Measurements from ENCODE around the gene CECR2.
A peak's percentile ranks its signal among the peaks of the same experiment; 100 is the strongest.

CECR2 gene

DNA sequence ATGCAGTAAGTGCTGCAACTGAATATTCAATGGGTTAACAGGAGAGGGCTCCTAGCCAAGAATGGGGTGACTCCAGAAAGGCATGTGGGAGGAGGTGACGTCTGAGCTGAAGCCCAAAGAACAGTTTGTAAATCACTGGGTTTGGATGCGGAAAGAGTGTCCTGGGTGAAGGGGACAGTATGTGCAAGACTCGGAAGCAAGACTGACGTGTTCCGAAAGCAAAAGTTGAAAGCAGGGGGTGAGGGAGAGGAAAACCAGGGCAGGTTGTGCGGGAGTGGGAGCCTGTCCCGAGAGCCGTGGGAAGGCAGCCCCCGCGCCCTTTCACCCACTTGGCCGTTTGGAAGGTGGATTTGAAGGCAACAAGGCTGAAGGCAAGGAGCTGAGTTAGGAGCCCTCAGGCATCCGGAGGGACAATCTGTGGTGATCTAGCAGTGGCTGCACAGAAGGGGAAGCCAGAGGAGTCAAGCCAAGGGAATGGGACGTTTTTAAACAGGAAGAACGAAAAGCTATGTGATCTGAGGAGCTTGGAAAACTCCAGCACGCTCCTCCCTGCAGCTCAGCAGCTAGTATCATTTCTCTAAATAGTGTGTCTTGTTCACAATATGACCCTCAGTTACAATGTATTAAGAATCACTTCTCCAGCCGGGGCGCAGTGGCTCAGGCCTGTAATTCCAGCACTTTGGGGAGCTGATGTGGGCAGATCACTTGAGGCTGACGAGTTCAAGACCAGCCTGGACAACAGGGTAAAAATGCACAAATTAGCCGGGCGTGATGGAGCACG lies 201.8 kb downstream of the CECR2 start:
- Mint-ChIP-seq H3K27me3 (peaks cover 6% of the 10 kb centered on the region), H3K4me3 (no peak overlapping the region), H3K9me3 (no peaks in the 10 kb centered on the region), H3K4me1 (no peaks in the 10 kb centered on the region), H3K27ac (no peak overlapping the region), H3K36me3 (no peaks in the 10 kb centered on the region)

GRCh38 chr22:17575151-17575550 lies 205.9 kb downstream of the CECR2 start:
- no peaks in the 10 kb centered on the region for H3K36me3 Mint-ChIP-seq
- H3K27me3 Mint-ChIP-seq: peaks cover 6% of the 10 kb centered on the region
- H3K9me3 Mint-ChIP-seq: no peaks in the 10 kb centered on the region
- H3K4me3 Mint-ChIP-seq: no peak overlapping the region
- no peaks in the 10 kb centered on the region for H3K4me1 Mint-ChIP-seq
- H3K27ac Mint-ChIP-seq: no peak overlapping the region

DNA sequence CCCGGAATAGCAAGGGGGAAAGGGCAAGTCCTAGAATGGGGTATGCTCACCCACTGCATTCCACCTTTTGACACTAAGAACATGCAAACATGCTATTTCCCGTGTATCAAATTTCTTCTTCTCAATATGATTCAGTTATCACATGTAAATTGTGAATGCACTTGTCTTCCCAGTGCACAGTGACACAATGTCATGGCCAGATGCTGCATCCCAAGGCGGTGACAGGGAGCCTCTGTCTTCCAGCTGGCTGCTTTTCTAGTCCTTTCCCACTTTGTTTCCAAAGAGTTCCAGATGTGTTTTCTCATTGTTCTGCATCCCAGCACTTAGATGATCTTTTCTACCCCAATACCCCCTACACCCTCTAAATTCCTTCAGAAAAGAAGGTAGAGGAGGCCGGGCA lies 206.4 kb downstream of the CECR2 start:
- no peak overlapping the region for H3K27ac Mint-ChIP-seq
- H3K4me1 Mint-ChIP-seq: no peaks in the 10 kb centered on the region
- H3K9me3 Mint-ChIP-seq: no peaks in the 10 kb centered on the region
- H3K27me3 Mint-ChIP-seq: peaks cover 4% of the 10 kb centered on the region
- H3K36me3 Mint-ChIP-seq: no peaks in the 10 kb centered on the region
- H3K4me3 Mint-ChIP-seq: no peak overlapping the region

GRCh38 chr22:17576470-17576869 lies 207.2 kb downstream of the CECR2 start:
- Mint-ChIP-seq H3K36me3 (no peaks in the 10 kb centered on the region), H3K4me1 (no peaks in the 10 kb centered on the region), H3K9me3 (no peaks in the 10 kb centered on the region), H3K27ac (no peak overlapping the region), H3K27me3 (no peaks in the 10 kb centered on the region), H3K4me3 (no peak overlapping the region)

- Mint-ChIP-seq H3K27me3 (no peaks in the 10 kb centered on the region), H3K4me3 (no peak overlapping the region), H3K9me3 (no peaks in the 10 kb centered on the region), H3K4me1 (no peaks in the 10 kb centered on the region), H3K36me3 (no peaks in the 10 kb centered on the region), H3K27ac (no peak overlapping the region)
Observed at GRCh38 chr22:17578136-17578754, 209.0 kb downstream of the CECR2 start.

DNA sequence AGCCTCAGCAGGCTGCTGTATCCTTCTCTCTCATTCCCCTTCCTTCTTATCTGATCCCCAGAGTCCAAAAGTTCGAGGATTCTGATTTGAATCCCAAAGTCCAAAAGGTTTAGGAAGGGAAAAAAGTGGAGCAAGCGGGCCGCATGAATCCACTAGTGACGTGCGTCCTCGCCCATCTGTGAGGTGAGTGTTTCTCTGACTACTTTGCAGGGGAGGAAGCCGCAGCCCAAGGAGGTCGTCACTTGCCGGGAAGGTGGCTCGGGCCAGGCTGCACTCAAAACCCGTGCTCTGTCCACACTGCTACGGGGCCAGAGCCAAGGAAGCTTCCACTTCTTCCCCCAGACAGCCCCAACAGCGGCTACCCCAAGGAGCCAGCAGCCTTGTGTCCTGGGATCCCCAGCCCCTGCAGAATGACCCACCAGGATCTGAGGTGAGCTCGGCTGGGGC lies 210.3 kb downstream of the CECR2 start:
- Mint-ChIP-seq H3K9me3 (no peaks in the 10 kb centered on the region), H3K36me3 (no peaks in the 10 kb centered on the region), H3K27me3 (no peaks in the 10 kb centered on the region), H3K27ac (no peak overlapping the region), H3K4me1 (no peaks in the 10 kb centered on the region), H3K4me3 (no peak overlapping the region)

DNA sequence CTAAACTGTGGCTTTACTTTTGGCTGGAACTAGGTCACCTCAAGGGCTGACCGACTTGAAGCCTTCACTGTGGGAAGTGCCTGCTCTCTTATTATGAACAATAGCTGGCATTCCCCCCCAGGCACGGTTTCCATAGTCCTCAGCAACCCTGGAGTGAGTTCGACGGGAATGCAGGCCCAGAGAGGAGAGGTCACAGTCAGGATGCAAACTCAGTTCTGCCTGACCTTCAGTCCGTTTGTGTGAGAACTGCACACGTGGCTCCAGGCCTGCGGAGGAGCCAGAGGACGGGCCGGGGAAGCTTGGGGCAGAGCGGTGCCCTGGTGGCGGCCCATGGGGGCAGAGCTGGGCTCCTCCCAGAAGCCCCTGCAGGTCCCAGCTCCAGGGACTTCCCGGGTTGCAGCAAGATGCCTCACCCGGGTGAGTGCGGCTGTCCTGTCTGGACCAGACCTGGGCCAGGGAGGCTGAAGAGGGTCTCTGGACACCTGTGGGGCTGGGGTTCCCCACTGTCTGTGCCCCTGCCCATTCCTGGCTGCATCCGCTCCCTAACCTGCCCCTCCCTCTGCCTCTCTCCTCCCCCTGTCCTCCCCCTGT lies 211.3 kb downstream of the CECR2 start:
- Mint-ChIP-seq H3K4me3 (no peak overlapping the region), H3K27ac (no peak overlapping the region), H3K36me3 (no peaks in the 10 kb centered on the region), H3K4me1 (no peaks in the 10 kb centered on the region), H3K27me3 (no peaks in the 10 kb centered on the region), H3K9me3 (no peaks in the 10 kb centered on the region)

- H3K27ac Mint-ChIP-seq: no peak overlapping the region
- H3K4me1 Mint-ChIP-seq: no peaks in the 10 kb centered on the region
- H3K9me3 Mint-ChIP-seq: no peaks in the 10 kb centered on the region
- H3K36me3 Mint-ChIP-seq: no peaks in the 10 kb centered on the region
- no peak overlapping the region for H3K4me3 Mint-ChIP-seq
- no peaks in the 10 kb centered on the region for H3K27me3 Mint-ChIP-seq
Observed at GRCh38 chr22:17581056-17581455, 211.8 kb downstream of the CECR2 start.

DNA sequence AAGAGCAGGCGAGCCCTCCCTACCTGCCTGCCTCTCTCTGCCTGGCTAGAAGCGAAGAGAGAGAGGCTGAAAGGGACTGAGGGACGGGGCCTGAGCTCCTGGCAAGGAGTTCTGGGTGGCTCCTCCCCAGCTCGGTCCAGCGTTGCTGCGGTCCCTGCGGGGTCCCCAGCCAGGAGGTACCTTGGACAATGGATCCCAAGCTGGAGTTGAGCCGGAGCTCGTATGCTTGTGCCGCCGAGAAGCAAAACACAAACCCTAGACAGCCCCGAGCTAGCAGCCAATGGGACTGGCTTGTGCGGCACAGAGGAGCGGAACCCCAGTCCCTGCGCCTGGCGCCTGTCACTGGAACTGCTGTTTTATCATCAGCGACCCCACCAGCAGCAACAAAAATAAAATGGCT lies 212.4 kb downstream of the CECR2 start:
- H3K9me3 Mint-ChIP-seq: no peaks in the 10 kb centered on the region
- H3K27ac Mint-ChIP-seq: no peak overlapping the region
- H3K4me1 Mint-ChIP-seq: no peaks in the 10 kb centered on the region
- no peak overlapping the region for H3K4me3 Mint-ChIP-seq
- no peaks in the 10 kb centered on the region for H3K36me3 Mint-ChIP-seq
- H3K27me3 Mint-ChIP-seq: no peaks in the 10 kb centered on the region

GRCh38 chr22:17583151-17583550 lies 213.9 kb downstream of the CECR2 start:
- Mint-ChIP-seq H3K4me3 (no peak overlapping the region), H3K9me3 (no peaks in the 10 kb centered on the region), H3K27ac (no peak overlapping the region), H3K4me1 (no peaks in the 10 kb centered on the region), H3K27me3 (no peaks in the 10 kb centered on the region), H3K36me3 (no peaks in the 10 kb centered on the region)

DNA sequence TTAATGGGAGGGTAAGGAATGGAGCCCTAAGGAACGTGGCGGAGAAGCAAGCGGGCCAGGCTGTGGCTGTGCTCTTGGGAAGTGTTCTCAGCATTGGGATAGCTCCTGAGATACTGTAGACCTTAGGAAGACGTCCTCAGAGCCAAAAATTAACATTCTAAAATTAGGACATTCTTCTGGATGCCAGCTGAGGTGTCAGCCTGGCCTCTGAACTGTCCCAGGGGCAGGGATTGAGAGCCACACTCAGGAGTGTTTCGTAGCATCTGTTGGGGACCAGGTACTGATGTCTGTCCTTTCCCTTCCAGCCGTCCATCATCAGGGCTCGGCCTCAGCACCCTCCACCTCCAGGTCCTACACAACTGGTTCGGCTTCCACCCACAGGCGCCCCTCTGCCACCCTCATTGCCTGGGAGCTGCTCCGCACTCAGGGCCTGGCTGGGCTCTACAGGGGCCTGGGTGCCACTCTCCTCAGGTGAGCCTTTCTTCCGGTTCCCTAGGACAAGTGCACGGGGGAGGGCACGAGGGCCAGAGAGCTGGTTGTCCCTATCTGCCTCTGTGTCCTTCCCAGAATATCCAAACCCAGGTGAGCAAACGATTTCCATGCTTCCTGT lies 217.7 kb downstream of the CECR2 start:
- no peaks in the 10 kb centered on the region for H3K9me3 Mint-ChIP-seq
- H3K36me3 Mint-ChIP-seq: no peaks in the 10 kb centered on the region
- no peak overlapping the region for H3K27ac Mint-ChIP-seq
- H3K4me3 Mint-ChIP-seq: no peak overlapping the region
- H3K4me1 Mint-ChIP-seq: no peaks in the 10 kb centered on the region
- H3K27me3 Mint-ChIP-seq: no peaks in the 10 kb centered on the region

- H3K27me3 Mint-ChIP-seq: no peaks in the 10 kb centered on the region
- no peak overlapping the region for H3K27ac Mint-ChIP-seq
- H3K36me3 Mint-ChIP-seq: no peaks in the 10 kb centered on the region
- H3K4me3 Mint-ChIP-seq: no peak overlapping the region
- H3K9me3 Mint-ChIP-seq: no peaks in the 10 kb centered on the region
- no peaks in the 10 kb centered on the region for H3K4me1 Mint-ChIP-seq
Observed at GRCh38 chr22:17587629-17588028, 218.4 kb downstream of the CECR2 start.

GRCh38 chr22:17588606-17589005 lies 219.3 kb downstream of the CECR2 start:
- Mint-ChIP-seq H3K27ac (no peak overlapping the region), H3K27me3 (no peaks in the 10 kb centered on the region), H3K9me3 (no peaks in the 10 kb centered on the region), H3K4me3 (no peak overlapping the region), H3K4me1 (no peaks in the 10 kb centered on the region), H3K36me3 (no peaks in the 10 kb centered on the region)

GRCh38 chr22:17589810-17590375 lies 220.6 kb downstream of the CECR2 start:
- no peaks in the 10 kb centered on the region for H3K9me3 Mint-ChIP-seq
- peak overlapping the region; percentile 59 for H3K27ac Mint-ChIP-seq
- H3K4me1 Mint-ChIP-seq: no peaks in the 10 kb centered on the region
- no peaks in the 10 kb centered on the region for H3K27me3 Mint-ChIP-seq
- no peak overlapping the region for H3K4me3 Mint-ChIP-seq
- peaks cover 4% of the 10 kb centered on the region for H3K36me3 Mint-ChIP-seq

DNA sequence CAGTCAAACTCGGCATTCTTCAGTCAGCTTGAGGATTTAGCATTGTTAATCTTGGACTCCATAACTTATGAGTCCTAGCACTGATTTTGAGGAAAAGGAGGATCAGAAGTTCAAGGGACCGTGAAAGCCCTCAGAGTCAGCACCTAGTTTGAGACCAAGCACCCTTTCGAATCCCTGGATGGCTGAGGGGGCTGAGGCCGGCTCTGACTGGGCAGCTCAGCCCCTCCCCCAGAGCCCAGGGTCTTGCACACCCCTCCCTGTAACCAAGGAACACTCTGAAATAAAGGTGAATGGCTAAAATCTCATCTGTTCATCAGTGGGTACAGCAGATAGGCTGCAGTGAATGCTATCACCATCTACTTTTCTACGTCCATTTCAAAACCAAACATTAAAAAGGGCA lies 221.3 kb downstream of the CECR2 start:
- H3K4me1 Mint-ChIP-seq: no peaks in the 10 kb centered on the region
- H3K4me3 Mint-ChIP-seq: no peak overlapping the region
- H3K27ac Mint-ChIP-seq: no peak overlapping the region
- H3K9me3 Mint-ChIP-seq: no peaks in the 10 kb centered on the region
- H3K36me3 Mint-ChIP-seq: peaks cover 4% of the 10 kb centered on the region
- no peaks in the 10 kb centered on the region for H3K27me3 Mint-ChIP-seq

GRCh38 chr22:17592201-17592600 lies 222.9 kb downstream of the CECR2 start:
- H3K27ac Mint-ChIP-seq: no peak overlapping the region
- H3K4me3 Mint-ChIP-seq: no peak overlapping the region
- H3K4me1 Mint-ChIP-seq: no peaks in the 10 kb centered on the region
- H3K9me3 Mint-ChIP-seq: no peaks in the 10 kb centered on the region
- no peaks in the 10 kb centered on the region for H3K27me3 Mint-ChIP-seq
- peaks cover 11% of the 10 kb centered on the region for H3K36me3 Mint-ChIP-seq

All from activated naive CD4-positive, alpha-beta T cell treated with anti-CD3 and anti-CD28 coated beads, Interleukin-2, amount 50 U/mL, for 24 hours (primary cell).